Coronary artery (tissue), 2 donors: ENCODE measurements around the gene PHF13.

Experiments
- DNase-seq: peaks from one replicate; pipeline ENCODE4 v3.0.0-alpha.2; 2017; ENCODE audit warnings: low spot score
- H3K27ac ChIP-seq, 2 donors: fragments of 200-600 bp; sonication (generic); one replicate each; pipeline ENCODE4 v1.5.1; 2016 to 2019
- H3K4me3 ChIP-seq: fragments of 200-600 bp; sonication (generic); 2 replicates; pipeline ENCODE4 v1.5.1; 2016; ENCODE audit warnings: mild to moderate bottlenecking, moderate library complexity
- TF ChIP-seq, protein P1 (sequence below): fragments of 200-600 bp; sonication (generic); IDR thresholded peaks from one replicate; pipeline ENCODE4 v1.5.1; 2019; ENCODE audit warnings: antibody characterized with exemption

The PHF13 gene

DNA sequence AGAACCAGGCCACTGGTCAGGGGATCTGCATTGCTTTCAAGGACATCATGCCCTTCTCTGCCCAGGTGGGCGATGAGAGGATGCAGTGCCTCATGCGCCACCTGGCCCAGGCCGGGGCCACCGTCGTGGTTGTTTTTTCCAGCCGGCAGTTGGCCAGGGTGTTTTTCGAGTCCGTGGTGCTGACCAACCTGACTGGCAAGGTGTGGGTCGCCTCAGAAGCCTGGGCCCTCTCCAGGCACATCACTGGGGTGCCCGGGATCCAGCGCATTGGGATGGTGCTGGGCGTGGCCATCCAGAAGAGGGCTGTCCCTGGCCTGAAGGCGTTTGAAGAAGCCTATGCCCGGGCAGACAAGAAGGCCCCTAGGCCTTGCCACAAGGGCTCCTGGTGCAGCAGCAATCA, 38.7 kb upstream of the PHF13 start:
- TF ChIP-seq, protein P1, sequence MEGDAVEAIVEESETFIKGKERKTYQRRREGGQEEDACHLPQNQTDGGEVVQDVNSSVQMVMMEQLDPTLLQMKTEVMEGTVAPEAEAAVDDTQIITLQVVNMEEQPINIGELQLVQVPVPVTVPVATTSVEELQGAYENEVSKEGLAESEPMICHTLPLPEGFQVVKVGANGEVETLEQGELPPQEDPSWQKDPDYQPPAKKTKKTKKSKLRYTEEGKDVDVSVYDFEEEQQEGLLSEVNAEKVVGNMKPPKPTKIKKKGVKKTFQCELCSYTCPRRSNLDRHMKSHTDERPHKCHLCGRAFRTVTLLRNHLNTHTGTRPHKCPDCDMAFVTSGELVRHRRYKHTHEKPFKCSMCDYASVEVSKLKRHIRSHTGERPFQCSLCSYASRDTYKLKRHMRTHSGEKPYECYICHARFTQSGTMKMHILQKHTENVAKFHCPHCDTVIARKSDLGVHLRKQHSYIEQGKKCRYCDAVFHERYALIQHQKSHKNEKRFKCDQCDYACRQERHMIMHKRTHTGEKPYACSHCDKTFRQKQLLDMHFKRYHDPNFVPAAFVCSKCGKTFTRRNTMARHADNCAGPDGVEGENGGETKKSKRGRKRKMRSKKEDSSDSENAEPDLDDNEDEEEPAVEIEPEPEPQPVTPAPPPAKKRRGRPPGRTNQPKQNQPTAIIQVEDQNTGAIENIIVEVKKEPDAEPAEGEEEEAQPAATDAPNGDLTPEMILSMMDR, result no peak
- Histone ChIP-seq H3K4me3 (no peak overlapping the region), H3K27ac (no peak overlapping the region)
- DNase-seq, result no peak

DNA sequence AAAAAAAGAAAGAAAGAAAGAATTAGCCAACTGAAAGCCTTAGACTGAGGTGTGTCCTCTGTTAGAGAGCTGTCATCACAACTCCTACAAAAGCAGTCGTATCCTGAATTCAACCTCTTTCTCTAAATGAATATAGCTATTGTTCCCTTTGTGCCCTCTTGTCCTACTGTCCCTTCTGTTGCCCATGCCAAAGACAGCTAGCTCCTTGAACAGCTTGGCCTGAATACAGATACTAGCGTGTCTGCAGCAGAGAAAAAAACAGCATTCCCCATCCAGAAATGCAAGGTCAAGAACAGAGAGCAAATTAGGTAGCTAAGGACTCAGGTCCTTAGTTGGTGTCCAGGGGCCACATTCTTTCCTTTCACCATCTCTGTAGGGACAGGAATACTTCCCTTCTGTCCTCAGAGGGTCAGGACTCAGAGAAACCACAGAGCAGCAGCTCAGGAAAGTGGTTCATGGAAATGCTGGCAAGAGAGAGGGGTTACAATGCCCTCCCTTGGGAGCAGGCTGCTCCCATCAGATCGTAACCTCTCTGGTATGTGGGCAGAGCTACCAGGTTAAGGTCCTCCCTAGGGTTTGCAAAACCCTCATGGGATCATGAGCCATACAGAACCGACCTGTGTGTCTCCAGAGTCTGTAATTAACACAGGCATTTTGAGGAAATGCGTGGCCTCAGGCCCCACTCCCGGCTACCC, 35.6 kb upstream of the PHF13 start:
- no peak for DNase-seq
- H3K4me3 ChIP-seq, result no peak overlapping the region
- H3K27ac ChIP-seq, result no peak overlapping the region
- TF ChIP-seq, protein P1, result no peak

DNA sequence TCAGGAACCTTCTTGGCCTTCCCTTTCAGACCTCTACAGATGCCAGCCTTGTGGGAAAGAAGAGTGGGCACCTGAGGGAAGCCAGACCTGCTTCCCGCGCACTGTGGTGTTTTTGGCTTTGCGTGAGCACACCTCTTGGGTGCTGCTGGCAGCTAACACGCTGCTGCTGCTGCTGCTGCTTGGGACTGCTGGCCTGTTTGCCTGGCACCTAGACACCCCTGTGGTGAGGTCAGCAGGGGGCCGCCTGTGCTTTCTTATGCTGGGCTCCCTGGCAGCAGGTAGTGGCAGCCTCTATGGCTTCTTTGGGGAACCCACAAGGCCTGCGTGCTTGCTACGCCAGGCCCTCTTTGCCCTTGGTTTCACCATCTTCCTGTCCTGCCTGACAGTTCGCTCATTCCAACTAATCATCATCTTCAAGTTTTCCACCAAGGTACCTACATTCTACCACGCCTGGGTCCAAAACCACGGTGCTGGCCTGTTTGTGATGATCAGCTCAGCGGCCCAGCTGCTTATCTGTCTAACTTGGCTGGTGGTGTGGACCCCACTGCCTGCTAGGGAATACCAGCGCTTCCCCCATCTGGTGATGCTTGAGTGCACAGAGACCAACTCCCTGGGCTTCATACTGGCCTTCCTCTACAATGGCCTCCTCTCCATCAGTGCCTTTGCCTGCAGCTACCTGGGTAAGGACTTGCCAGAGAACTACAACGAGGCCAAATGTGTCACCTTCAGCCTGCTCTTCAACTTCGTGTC, 34.7 kb upstream of the PHF13 start:
- TF ChIP-seq, protein P1, result no peak
- no peak for DNase-seq
- Histone ChIP-seq H3K4me3 (peak overlapping the region; percentile 96), H3K27ac (peak overlapping the region; percentile 93 to 98)

DNA sequence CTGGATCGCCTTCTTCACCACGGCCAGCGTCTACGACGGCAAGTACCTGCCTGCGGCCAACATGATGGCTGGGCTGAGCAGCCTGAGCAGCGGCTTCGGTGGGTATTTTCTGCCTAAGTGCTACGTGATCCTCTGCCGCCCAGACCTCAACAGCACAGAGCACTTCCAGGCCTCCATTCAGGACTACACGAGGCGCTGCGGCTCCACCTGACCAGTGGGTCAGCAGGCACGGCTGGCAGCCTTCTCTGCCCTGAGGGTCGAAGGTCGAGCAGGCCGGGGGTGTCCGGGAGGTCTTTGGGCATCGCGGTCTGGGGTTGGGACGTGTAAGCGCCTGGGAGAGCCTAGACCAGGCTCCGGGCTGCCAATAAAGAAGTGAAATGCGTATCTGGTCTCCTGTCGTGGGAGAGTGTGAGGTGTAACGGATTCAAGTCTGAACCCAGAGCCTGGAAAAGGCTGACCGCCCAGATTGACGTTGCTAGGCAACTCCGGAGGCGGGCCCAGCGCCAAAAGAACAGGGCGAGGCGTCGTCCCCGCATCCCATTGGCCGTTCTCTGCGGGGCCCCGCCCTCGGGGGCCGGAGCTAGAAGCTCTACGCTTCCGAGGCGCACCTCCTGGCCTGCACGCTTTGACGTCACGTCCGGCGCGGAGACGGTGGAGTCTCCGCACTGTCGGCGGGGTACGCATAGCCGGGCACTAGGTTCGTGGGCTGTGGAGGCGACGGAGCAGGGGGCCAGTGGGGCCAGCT, 34.0 kb upstream of the PHF13 start, which contains the start of gene ZBTB48:
TSS of gene ZBTB48 (plus strand) at position 621 of the 745 bp plus-strand sequence. CDS start 616 bp downstream, outside the sequence.
- peak; percentile 99 for DNase-seq
- TF ChIP-seq, protein P1, result no peak
- Histone ChIP-seq H3K4me3 (peak within 1 kb of the TSS; percentile 96), H3K27ac (peak within 1 kb of the TSS; percentile 93 to 98)

DNA sequence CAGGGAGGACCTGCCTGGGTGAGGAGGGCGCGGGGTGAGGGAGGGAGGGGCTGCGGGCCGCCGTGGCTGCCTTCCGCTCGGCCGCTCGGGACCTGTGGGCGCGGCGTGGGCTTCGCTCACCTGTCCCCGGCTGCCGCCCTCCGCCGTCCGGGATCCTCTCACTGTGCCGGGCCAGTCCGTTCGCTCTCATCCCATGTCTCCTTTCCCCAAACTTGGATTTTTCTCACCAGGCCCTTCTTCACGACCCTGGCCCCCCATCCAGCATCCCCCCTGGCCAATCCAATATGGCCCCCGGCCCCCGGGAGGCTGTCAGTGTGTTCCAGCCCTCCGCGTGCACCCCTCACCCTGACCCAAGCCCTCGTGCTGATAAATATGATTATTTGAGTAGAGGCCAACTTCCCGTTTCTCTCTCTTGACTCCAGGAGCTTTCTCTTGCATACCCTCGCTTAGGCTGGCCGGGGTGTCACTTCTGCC, 33.4 kb upstream of the PHF13 start:
- Histone ChIP-seq H3K4me3 (peak overlapping the region; percentile 96), H3K27ac (peak overlapping the region; percentile 93 to 98)
- TF ChIP-seq, protein P1, result no peak
- no peak for DNase-seq

DNA sequence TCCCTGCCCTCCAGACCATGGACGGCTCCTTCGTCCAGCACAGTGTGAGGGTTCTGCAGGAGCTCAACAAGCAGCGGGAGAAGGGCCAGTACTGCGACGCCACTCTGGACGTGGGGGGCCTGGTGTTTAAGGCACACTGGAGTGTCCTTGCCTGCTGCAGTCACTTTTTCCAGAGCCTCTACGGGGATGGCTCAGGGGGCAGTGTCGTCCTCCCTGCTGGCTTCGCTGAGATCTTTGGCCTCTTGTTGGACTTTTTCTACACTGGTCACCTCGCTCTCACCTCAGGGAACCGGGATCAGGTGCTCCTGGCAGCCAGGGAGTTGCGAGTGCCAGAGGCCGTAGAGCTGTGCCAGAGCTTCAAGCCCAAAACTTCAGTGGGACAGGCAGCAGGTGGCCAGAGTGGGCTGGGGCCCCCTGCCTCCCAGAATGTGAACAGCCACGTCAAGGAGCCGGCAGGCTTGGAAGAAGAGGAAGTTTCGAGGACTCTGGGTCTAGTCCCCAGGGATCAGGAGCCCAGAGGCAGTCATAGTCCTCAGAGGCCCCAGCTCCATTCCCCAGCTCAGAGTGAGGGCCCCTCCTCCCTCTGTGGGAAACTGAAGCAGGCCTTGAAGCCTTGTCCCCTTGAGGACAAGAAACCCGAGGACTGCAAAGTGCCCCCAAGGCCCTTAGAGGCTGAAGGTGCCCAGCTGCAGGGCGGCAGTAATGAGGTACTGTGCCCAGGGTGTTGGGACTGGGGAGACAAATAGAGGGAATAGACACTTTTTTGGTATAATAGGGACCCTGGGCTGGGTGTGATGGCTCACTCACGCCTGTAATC, 32.7 kb upstream of the PHF13 start:
- DNase-seq, result no peak
- Histone ChIP-seq H3K27ac (peak overlapping the region; percentile 93 to 98), H3K4me3 (peak overlapping the region; percentile 96)
- TF ChIP-seq, protein P1, result no peak
